Measurements from ENCODE around the gene SNAPIN. TPM values are rescaled to one million over a fixed set of nuclear protein-coding genes. Genes with fewer than 3 reads are reported as not detected.
"Not testable (repeated sequence)": the region's sequence is repeated elsewhere in the genome, so short reads cannot be mapped to it uniquely, and the experiment has no call there.

SNAPIN gene
- total and polyA plus RNA-seq, 2 experiments from 2014 or later: 56.1 to 113 TPM

DNA sequence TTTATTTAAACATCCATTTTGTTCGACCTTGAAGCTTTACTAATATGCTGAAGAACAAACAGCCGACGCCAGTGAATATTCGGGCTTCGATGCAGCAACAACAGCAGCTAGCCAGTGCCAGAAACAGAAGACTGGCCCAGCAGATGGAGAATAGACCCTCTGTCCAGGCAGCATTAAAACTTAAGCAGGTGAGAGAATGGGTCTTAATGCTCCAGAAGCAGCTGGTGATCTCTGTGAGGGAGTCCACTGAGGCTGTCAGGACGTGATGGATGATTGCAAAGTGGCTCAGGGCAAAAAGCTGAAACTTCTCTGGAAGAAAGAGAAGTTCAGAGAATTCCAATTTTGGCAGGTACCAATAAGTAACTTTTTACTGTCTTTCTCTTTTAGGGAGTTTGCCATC, 20.2 kb upstream of the SNAPIN start:
- DNase-seq (ENCODE audit: low read depth in 1 of 2, low spot score in 1 of 2): no peak
- Histone ChIP-seq H3K4me1 (ENCODE audit: low read depth) (peaks cover 20% of the 10 kb centered on the region), H3K27ac (no peak overlapping the region), H3K36me3 (peaks cover 64% of the 10 kb centered on the region), H3K9me3 (ENCODE audit: low read depth) (no peaks in the 10 kb centered on the region), H3K27me3 (no peaks in the 10 kb centered on the region), H3K4me3 (no peak overlapping the region)
- TF ChIP-seq, protein P1, sequence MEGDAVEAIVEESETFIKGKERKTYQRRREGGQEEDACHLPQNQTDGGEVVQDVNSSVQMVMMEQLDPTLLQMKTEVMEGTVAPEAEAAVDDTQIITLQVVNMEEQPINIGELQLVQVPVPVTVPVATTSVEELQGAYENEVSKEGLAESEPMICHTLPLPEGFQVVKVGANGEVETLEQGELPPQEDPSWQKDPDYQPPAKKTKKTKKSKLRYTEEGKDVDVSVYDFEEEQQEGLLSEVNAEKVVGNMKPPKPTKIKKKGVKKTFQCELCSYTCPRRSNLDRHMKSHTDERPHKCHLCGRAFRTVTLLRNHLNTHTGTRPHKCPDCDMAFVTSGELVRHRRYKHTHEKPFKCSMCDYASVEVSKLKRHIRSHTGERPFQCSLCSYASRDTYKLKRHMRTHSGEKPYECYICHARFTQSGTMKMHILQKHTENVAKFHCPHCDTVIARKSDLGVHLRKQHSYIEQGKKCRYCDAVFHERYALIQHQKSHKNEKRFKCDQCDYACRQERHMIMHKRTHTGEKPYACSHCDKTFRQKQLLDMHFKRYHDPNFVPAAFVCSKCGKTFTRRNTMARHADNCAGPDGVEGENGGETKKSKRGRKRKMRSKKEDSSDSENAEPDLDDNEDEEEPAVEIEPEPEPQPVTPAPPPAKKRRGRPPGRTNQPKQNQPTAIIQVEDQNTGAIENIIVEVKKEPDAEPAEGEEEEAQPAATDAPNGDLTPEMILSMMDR (IDR thresholded peaks at IDR 0.05; ENCODE audit: low read depth, low read length): no peak

DNA sequence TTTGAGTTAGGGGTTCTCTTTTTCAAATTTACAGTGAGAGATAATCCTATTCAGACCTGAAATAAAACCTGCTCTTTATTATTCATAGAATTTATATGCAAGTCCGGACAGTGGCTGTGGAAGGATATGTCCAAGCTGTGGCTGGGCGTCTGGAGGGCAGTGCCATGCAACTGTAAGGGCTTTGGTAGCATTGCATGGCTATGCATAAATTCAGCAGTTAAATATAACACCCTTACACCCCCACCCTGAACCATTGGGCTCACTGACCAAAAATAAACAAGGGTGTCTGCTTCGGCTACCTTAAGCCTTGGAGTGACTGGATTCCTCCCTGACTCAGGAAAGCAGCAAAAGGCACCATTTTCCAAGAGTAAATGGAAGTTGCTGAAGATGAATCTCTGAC, 19.2 kb upstream of the SNAPIN start:
- DNase-seq (ENCODE audit: low read depth in 1 of 2, low spot score in 1 of 2): no peak
- Histone ChIP-seq H3K27ac (no peak overlapping the region), H3K4me1 (ENCODE audit: low read depth) (peaks cover 20% of the 10 kb centered on the region), H3K27me3 (no peaks in the 10 kb centered on the region), H3K36me3 (peaks cover 74% of the 10 kb centered on the region), H3K9me3 (ENCODE audit: low read depth) (no peaks in the 10 kb centered on the region), H3K4me3 (no peak overlapping the region)
- TF ChIP-seq, protein P1 (IDR thresholded peaks at IDR 0.05; ENCODE audit: low read depth, low read length): no peak

DNA sequence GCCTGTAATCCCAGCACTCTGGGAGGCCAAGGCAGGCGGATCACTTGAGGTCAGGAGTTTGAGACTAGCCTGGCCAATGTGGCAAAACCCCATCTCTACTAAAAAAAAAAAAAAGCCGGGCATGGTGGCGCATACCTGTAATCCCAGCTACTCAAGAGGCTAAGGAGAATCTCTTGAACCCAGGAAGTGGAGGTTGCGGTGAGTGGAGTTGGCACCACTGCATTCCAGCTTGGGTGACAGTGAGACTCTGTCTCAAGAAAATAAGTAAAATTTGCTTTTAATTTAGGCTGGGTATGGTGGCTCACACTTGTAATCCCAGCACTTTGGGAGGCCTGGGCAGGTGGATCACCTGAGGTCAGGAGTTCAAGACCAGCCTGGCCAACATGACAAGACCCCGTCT, 18.3 kb upstream of the SNAPIN start:
- DNase-seq (ENCODE audit: low read depth in 1 of 2, low spot score in 1 of 2); H3K27me3 ChIP-seq; H3K4me3 ChIP-seq; H3K9me3 ChIP-seq (ENCODE audit: low read depth); H3K27ac ChIP-seq: not testable (repeated sequence)
- peaks cover 14% of the 10 kb centered on the region for H3K4me1 ChIP-seq (ENCODE audit: low read depth)
- peaks cover 82% of the 10 kb centered on the region for H3K36me3 ChIP-seq

DNA sequence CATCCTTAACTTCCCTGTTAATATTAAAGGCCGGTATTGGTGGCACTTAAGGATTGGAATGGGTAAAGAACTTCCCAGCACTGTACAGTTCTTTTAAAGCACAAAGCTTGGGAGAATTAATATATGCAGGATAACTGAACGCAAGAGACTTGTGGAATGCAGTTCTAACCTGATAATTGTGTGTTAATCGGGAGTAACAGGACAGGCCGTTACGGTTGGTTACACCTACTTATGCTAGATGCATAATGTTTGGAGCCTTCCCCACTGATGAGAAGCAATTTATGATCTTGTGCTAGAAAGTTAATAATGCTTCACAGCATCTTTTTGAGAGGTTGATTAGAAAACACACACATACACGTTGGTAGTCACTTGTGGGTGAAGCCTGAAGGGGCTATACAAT, 17.6 kb upstream of the SNAPIN start:
- no peak for DNase-seq (ENCODE audit: low read depth in 1 of 2, low spot score in 1 of 2)
- no peaks in the 10 kb centered on the region for H3K9me3 ChIP-seq (ENCODE audit: low read depth)
- no peak overlapping the region for H3K4me3 ChIP-seq
- TF ChIP-seq, protein P1 (IDR thresholded peaks at IDR 0.05; ENCODE audit: low read depth, low read length): no peak
- no peaks in the 10 kb centered on the region for H3K27me3 ChIP-seq
- H3K36me3 ChIP-seq: peaks cover 89% of the 10 kb centered on the region
- H3K4me1 ChIP-seq (ENCODE audit: low read depth): peaks cover 8% of the 10 kb centered on the region
- H3K27ac ChIP-seq: no peak overlapping the region

DNA sequence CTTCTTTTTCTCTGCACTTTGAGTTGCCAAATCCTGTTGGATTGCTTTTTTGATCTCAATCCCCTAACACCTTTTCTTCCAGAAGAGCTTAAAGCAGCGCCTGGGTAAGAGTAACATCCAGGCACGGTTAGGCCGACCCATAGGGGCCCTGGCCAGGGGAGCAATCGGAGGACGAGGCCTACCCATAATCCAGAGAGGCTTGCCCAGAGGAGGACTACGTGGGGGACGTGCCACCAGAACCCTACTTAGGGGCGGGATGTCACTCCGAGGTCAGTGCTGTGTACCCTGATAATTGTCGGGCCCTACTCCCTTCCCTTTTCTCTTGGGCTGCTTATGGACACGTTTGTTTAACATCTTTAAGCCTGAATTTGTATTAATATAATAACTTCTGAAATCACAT, 16.3 kb upstream of the SNAPIN start:
- TF ChIP-seq, protein P1 (IDR thresholded peaks at IDR 0.05; ENCODE audit: low read depth, low read length): no peak
- H3K27me3 ChIP-seq: no peaks in the 10 kb centered on the region
- DNase-seq (ENCODE audit: low read depth in 1 of 2, low spot score in 1 of 2): no peak

DNA sequence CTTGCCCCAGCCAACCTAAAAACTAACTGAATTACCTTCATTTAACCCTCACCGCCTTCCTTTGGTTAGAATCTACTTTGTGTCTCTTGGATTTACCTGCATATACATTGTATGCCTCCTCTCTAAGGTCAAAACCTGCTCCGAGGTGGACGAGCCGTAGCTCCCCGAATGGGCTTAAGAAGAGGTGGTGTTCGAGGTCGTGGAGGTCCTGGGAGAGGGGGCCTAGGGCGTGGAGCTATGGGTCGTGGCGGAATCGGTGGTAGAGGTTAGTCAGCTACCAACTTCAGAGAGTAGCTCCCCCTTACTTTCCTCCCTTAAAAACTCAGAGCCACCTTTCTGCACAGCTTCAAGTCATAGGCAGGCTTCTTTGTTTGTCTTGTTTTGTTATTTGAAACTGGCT, 15.4 kb upstream of the SNAPIN start:
- Histone ChIP-seq H3K27ac (peak overlapping the region; percentile 2), H3K4me1 (ENCODE audit: low read depth) (no peaks in the 10 kb centered on the region), H3K27me3 (no peaks in the 10 kb centered on the region), H3K9me3 (ENCODE audit: low read depth) (no peaks in the 10 kb centered on the region), H3K4me3 (no peak overlapping the region), H3K36me3 (peaks cover 74% of the 10 kb centered on the region)
- TF ChIP-seq, protein P1 (IDR thresholded peaks at IDR 0.05; ENCODE audit: low read depth, low read length): no peak
- DNase-seq (ENCODE audit: low read depth in 1 of 2, low spot score in 1 of 2): no peak

More for the DNA sequence above, 16.3 kb upstream of the SNAPIN start:
- no peak overlapping the region for H3K4me3 ChIP-seq
- no peaks in the 10 kb centered on the region for H3K9me3 ChIP-seq (ENCODE audit: low read depth)
- peaks cover 79% of the 10 kb centered on the region for H3K36me3 ChIP-seq
- H3K4me1 ChIP-seq (ENCODE audit: low read depth): no peaks in the 10 kb centered on the region
- peak overlapping the region; percentile 2 for H3K27ac ChIP-seq

All from cardiac muscle cell (in vitro differentiated cells and primary cell).